ENCODE results near the gene GRIA3.

Gene GRIA3

DNA sequence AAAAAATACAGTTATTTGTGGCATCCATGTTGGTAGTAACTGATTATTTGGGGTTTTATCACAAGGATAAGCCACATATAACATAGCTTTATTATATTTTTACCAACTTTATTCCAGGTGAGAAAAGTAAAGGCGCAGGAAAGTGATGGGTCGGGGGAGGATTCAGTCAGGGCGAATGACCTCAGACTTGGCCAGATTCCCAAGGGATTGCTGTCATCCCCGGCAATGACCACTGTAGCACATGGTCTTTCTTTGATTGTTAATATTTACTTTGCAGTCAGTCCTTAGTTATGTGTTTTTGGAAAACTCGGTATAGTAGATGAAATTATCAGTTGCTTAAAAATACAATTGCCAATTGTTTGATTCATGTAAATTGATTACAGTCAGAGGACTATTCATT is 17.6 kb downstream of the GRIA3 start:
- H3K9me3 ChIP-seq (ENCODE audit: control insufficient read depth, low read length) = no peaks in the 10 kb centered on the region
- H3K4me1 ChIP-seq (ENCODE audit: control insufficient read depth, insufficient read depth, low read depth, low read length) = no peaks in the 10 kb centered on the region
- no peak overlapping the region for H3K9ac ChIP-seq (ENCODE audit: low read length)
- H2AFZ ChIP-seq (ENCODE audit: low read depth, low read length) = no peak overlapping the region
- H3K18ac ChIP-seq (ENCODE audit: low read depth in 1 of 2, low read length in 2 of 2) = no peak overlapping the region
- no peak for DNase-seq
- H4K91ac ChIP-seq (ENCODE audit: low read length) = no peak overlapping the region
- no peak overlapping the region for H3K23ac ChIP-seq (ENCODE audit: low read length in 2 of 2)
- H2AK5ac ChIP-seq (ENCODE audit: low read length, severe bottlenecking) = no peak overlapping the region
- H2BK120ac ChIP-seq (ENCODE audit: low read depth, low read length) = no peak overlapping the region
- no peak overlapping the region for H2BK15ac ChIP-seq (ENCODE audit: low read depth, poor library complexity, severe bottlenecking)
- no peak overlapping the region for H3K14ac ChIP-seq (ENCODE audit: low read length in 2 of 2)
- no peak overlapping the region for H2BK5ac ChIP-seq (ENCODE audit: low read depth, low read length, poor library complexity, severe bottlenecking)
- H2BK12ac ChIP-seq (ENCODE audit: low read length in 2 of 2) = no peak overlapping the region
- no peak overlapping the region for H3K27ac ChIP-seq (ENCODE audit: low read length, poor library complexity, severe bottlenecking)
- no peaks in the 10 kb centered on the region for H3K79me1 ChIP-seq (replicated peaks; ENCODE audit: low read length, poor library complexity, severe bottlenecking)
- H3K4ac ChIP-seq (ENCODE audit: low read depth in 1 of 2, low read length in 2 of 2) = no peak overlapping the region
- peaks cover 0 to 16% of the 10 kb centered on the region in 2 experiments for H3K36me3 ChIP-seq (ENCODE audit: control insufficient read depth in 1 of 2, insufficient read depth in 2 of 2, low read depth in 1 of 2, low read length in 2 of 2)
- no peak overlapping the region for H4K8ac ChIP-seq (ENCODE audit: low read length)
- 67% methylated on average over 5 of the region's 5 CpGs for WGBS
- no peak overlapping the region for H3K4me2 ChIP-seq (ENCODE audit: low read length, poor library complexity, severe bottlenecking)
- no peak overlapping the region for H3K4me3 ChIP-seq (ENCODE audit: insufficient read depth in 1 of 2, low read depth in 1 of 2, low read length in 2 of 2)
- H3K27me3 ChIP-seq (ENCODE audit: control insufficient read depth in 1 of 2, insufficient read depth in 1 of 2, low read length in 2 of 2) = no peaks in the 10 kb centered on the region

DNA sequence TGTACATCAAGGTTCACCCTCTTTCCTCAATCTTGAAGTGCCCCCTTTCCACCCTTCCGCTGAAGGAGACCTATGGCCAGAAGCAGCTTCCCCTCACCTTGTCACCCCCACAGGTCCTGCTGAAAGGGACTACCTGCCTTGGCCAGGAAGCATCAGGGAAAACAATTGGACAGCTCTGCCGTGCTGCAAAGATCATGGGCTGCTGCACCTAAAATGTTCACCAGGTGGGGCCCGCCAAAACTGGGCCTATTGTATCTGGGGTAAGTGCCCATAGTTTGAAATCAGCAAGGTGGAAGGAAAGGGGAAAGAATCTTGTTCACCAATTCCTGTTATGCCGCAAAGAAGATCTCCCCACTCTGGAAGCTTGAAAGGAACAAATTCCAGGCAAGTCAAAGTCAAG is 18.4 kb downstream of the GRIA3 start:
- 100% methylated on average over 2 of the region's 4 CpGs for WGBS
- H4K8ac ChIP-seq (ENCODE audit: low read length) = no peak overlapping the region
- no peaks in the 10 kb centered on the region for H3K27me3 ChIP-seq (ENCODE audit: control insufficient read depth in 1 of 2, insufficient read depth in 1 of 2, low read length in 2 of 2)
- H4K91ac ChIP-seq (ENCODE audit: low read length) = no peak overlapping the region
- H3K23ac ChIP-seq (ENCODE audit: low read length in 2 of 2) = no peak overlapping the region
- H3K9ac ChIP-seq (ENCODE audit: low read length) = no peak overlapping the region
- no peak overlapping the region for H3K27ac ChIP-seq (ENCODE audit: low read length, poor library complexity, severe bottlenecking)
- H3K4me3 ChIP-seq (ENCODE audit: insufficient read depth in 1 of 2, low read depth in 1 of 2, low read length in 2 of 2) = no peak overlapping the region
- H2BK5ac ChIP-seq (ENCODE audit: low read depth, low read length, poor library complexity, severe bottlenecking) = no peak overlapping the region
- peaks cover 0 to 16% of the 10 kb centered on the region in 2 experiments for H3K36me3 ChIP-seq (ENCODE audit: control insufficient read depth in 1 of 2, insufficient read depth in 2 of 2, low read depth in 1 of 2, low read length in 2 of 2)
- H2BK15ac ChIP-seq (ENCODE audit: low read depth, poor library complexity, severe bottlenecking) = no peak overlapping the region
- H3K9me3 ChIP-seq (ENCODE audit: control insufficient read depth, low read length) = no peaks in the 10 kb centered on the region
- no peak overlapping the region for H2BK12ac ChIP-seq (ENCODE audit: low read length in 2 of 2)
- DNase-seq = no peak
- no peak overlapping the region for H2AFZ ChIP-seq (ENCODE audit: low read depth, low read length)
- H2BK120ac ChIP-seq (ENCODE audit: low read depth, low read length) = no peak overlapping the region
- H3K18ac ChIP-seq (ENCODE audit: low read depth in 1 of 2, low read length in 2 of 2) = no peak overlapping the region
- H3K14ac ChIP-seq (ENCODE audit: low read length in 2 of 2) = no peak overlapping the region
- H3K79me1 ChIP-seq (replicated peaks; ENCODE audit: low read length, poor library complexity, severe bottlenecking) = no peaks in the 10 kb centered on the region
- no peak overlapping the region for H3K4me2 ChIP-seq (ENCODE audit: low read length, poor library complexity, severe bottlenecking)
- H3K4me1 ChIP-seq (ENCODE audit: control insufficient read depth, insufficient read depth, low read depth, low read length) = no peaks in the 10 kb centered on the region
- H2AK5ac ChIP-seq (ENCODE audit: low read length, severe bottlenecking) = no peak overlapping the region
- H3K4ac ChIP-seq (ENCODE audit: low read depth in 1 of 2, low read length in 2 of 2) = no peak overlapping the region

DNA sequence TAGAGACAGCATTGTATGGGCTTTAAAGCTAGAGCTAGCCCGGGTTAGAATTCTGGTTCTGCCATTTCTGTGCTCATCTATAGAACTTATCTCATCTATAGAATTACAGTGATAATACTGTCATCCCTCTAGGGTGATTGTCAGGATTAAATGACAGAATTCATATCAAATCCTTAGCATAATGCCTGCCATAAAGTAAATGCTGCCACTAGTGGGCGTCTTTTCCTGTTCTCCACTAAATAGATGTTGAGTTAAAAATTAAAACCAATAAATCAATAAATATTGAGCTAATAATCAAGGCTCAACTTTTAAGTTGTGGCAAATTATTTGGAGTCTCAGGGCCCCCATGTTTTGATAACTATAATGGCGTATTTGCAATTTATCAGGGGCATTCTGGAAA is 19.7 kb downstream of the GRIA3 start:
- no peak overlapping the region for H3K18ac ChIP-seq (ENCODE audit: low read depth in 1 of 2, low read length in 2 of 2)
- H3K14ac ChIP-seq (ENCODE audit: low read length in 2 of 2) = no peak overlapping the region
- WGBS = 89% methylated on average over 1 of the region's 3 CpGs
- no peak for DNase-seq
- H2BK5ac ChIP-seq (ENCODE audit: low read depth, low read length, poor library complexity, severe bottlenecking) = no peak overlapping the region
- no peak overlapping the region for H2AFZ ChIP-seq (ENCODE audit: low read depth, low read length)
- no peak overlapping the region for H3K27ac ChIP-seq (ENCODE audit: low read length, poor library complexity, severe bottlenecking)
- no peak overlapping the region for H3K9ac ChIP-seq (ENCODE audit: low read length)
- H3K36me3 ChIP-seq (ENCODE audit: control insufficient read depth in 1 of 2, insufficient read depth in 2 of 2, low read depth in 1 of 2, low read length in 2 of 2) = peaks cover 0 to 16% of the 10 kb centered on the region in 2 experiments
- H4K91ac ChIP-seq (ENCODE audit: low read length) = no peak overlapping the region
- no peak overlapping the region for H2AK5ac ChIP-seq (ENCODE audit: low read length, severe bottlenecking)
- H3K4ac ChIP-seq (ENCODE audit: low read depth in 1 of 2, low read length in 2 of 2) = no peak overlapping the region
- H3K23ac ChIP-seq (ENCODE audit: low read length in 2 of 2) = no peak overlapping the region
- no peak overlapping the region for H4K8ac ChIP-seq (ENCODE audit: low read length)
- H3K4me3 ChIP-seq (ENCODE audit: insufficient read depth in 1 of 2, low read depth in 1 of 2, low read length in 2 of 2) = no peak overlapping the region
- no peak overlapping the region for H2BK120ac ChIP-seq (ENCODE audit: low read depth, low read length)
- no peaks in the 10 kb centered on the region for H3K79me1 ChIP-seq (replicated peaks; ENCODE audit: low read length, poor library complexity, severe bottlenecking)
- H3K27me3 ChIP-seq (ENCODE audit: control insufficient read depth in 1 of 2, insufficient read depth in 1 of 2, low read length in 2 of 2) = no peaks in the 10 kb centered on the region
- no peaks in the 10 kb centered on the region for H3K4me1 ChIP-seq (ENCODE audit: control insufficient read depth, insufficient read depth, low read depth, low read length)
- no peak overlapping the region for H2BK15ac ChIP-seq (ENCODE audit: low read depth, poor library complexity, severe bottlenecking)
- H2BK12ac ChIP-seq (ENCODE audit: low read length in 2 of 2) = no peak overlapping the region
- no peaks in the 10 kb centered on the region for H3K9me3 ChIP-seq (ENCODE audit: control insufficient read depth, low read length)
- no peak overlapping the region for H3K4me2 ChIP-seq (ENCODE audit: low read length, poor library complexity, severe bottlenecking)

DNA sequence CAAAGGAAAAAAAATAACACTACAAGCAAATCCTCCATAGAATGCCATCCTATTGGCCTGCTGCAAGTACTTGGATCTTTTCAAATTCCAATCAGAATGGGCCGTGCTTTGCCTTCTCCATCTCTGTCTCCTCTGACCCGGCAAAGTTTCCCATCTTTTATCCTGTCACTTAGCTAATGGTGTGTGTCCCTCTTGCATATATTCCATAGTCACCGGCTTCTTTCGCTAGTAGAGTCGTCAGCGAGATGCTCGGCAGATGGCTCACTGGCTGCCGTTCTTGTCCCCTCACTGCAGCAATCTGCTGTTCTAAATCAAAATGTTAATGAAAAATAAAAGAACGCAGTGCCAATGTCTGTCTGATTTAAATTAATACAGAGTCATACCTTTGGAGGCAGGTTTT is 22.1 kb downstream of the GRIA3 start:
- no peak overlapping the region for H4K8ac ChIP-seq (ENCODE audit: low read length)
- DNase-seq = no peak
- no peak overlapping the region for H2BK5ac ChIP-seq (ENCODE audit: low read depth, low read length, poor library complexity, severe bottlenecking)
- no peak overlapping the region for H2AFZ ChIP-seq (ENCODE audit: low read depth, low read length)
- no peaks in the 10 kb centered on the region for H3K79me1 ChIP-seq (replicated peaks; ENCODE audit: low read length, poor library complexity, severe bottlenecking)
- peaks cover 0 to 13% of the 10 kb centered on the region in 2 experiments for H3K36me3 ChIP-seq (ENCODE audit: control insufficient read depth in 1 of 2, insufficient read depth in 2 of 2, low read depth in 1 of 2, low read length in 2 of 2)
- H2BK12ac ChIP-seq (ENCODE audit: low read length in 2 of 2) = no peak overlapping the region
- no peak overlapping the region for H2BK15ac ChIP-seq (ENCODE audit: low read depth, poor library complexity, severe bottlenecking)
- H3K4ac ChIP-seq (ENCODE audit: low read depth in 1 of 2, low read length in 2 of 2) = no peak overlapping the region
- H2BK120ac ChIP-seq (ENCODE audit: low read depth, low read length) = no peak overlapping the region
- no peak overlapping the region for H2AK5ac ChIP-seq (ENCODE audit: low read length, severe bottlenecking)
- no peak overlapping the region for H3K27ac ChIP-seq (ENCODE audit: low read length, poor library complexity, severe bottlenecking)
- no peak overlapping the region for H3K14ac ChIP-seq (ENCODE audit: low read length in 2 of 2)
- H3K27me3 ChIP-seq (ENCODE audit: control insufficient read depth in 1 of 2, insufficient read depth in 1 of 2, low read length in 2 of 2) = no peaks in the 10 kb centered on the region
- H3K9ac ChIP-seq (ENCODE audit: low read length) = no peak overlapping the region
- H3K4me2 ChIP-seq (ENCODE audit: low read length, poor library complexity, severe bottlenecking) = no peak overlapping the region
- no peak overlapping the region for H3K4me3 ChIP-seq (ENCODE audit: insufficient read depth in 1 of 2, low read depth in 1 of 2, low read length in 2 of 2)
- 94% methylated on average over 8 of the region's 9 CpGs for WGBS
- H3K18ac ChIP-seq (ENCODE audit: low read depth in 1 of 2, low read length in 2 of 2) = no peak overlapping the region
- H3K23ac ChIP-seq (ENCODE audit: low read length in 2 of 2) = no peak overlapping the region
- H3K4me1 ChIP-seq (ENCODE audit: control insufficient read depth, insufficient read depth, low read depth, low read length) = no peaks in the 10 kb centered on the region
- no peak overlapping the region for H4K91ac ChIP-seq (ENCODE audit: low read length)
- H3K9me3 ChIP-seq (ENCODE audit: control insufficient read depth, low read length) = no peaks in the 10 kb centered on the region
